ENCODE data around the gene SLIT1.

The SLIT1 gene

GRCh38 chr10:97032624-97033023 is 153.1 kb downstream of the SLIT1 start:
- H3K79me2 ChIP-seq = no peaks in the 10 kb centered on the region
- H3K9me3 ChIP-seq (ENCODE audit: control insufficient read depth, low read length) = no peaks in the 10 kb centered on the region
- H3K4me3 ChIP-seq (ENCODE audit: low read depth, low read length) = no peak overlapping the region
- TF ChIP-seq CTCF (IDR thresholded peaks at IDR 0.05) = no peak
- no peak overlapping the region for H3K4me2 ChIP-seq (ENCODE audit: low read length)
- H3K4me1 ChIP-seq = no peaks in the 10 kb centered on the region
- H3K27me3 ChIP-seq (ENCODE audit: control insufficient read depth, insufficient read depth, low read length) = no peaks in the 10 kb centered on the region
- no peaks in the 10 kb centered on the region for H3K36me3 ChIP-seq (ENCODE audit: control insufficient read depth, insufficient read depth, low read length)
- H3K27ac ChIP-seq = no peak overlapping the region
- no peak overlapping the region for H2AFZ ChIP-seq
- H3K9ac ChIP-seq = no peak overlapping the region

GRCh38 chr10:97031459-97031858 is 154.3 kb downstream of the SLIT1 start:
- Histone ChIP-seq H3K27ac (no peak overlapping the region), H3K36me3 (ENCODE audit: control insufficient read depth, insufficient read depth, low read length) (no peaks in the 10 kb centered on the region), H3K9ac (no peak overlapping the region), H3K27me3 (ENCODE audit: control insufficient read depth, insufficient read depth, low read length) (no peaks in the 10 kb centered on the region), H3K79me2 (no peaks in the 10 kb centered on the region), H3K4me3 (ENCODE audit: low read depth, low read length) (no peak overlapping the region), H3K4me2 (ENCODE audit: low read length) (no peak overlapping the region), H3K4me1 (no peaks in the 10 kb centered on the region), H3K9me3 (ENCODE audit: control insufficient read depth, low read length) (no peaks in the 10 kb centered on the region), H2AFZ (no peak overlapping the region)
- no peak for TF ChIP-seq CTCF (IDR thresholded peaks at IDR 0.05)

- no peaks in the 10 kb centered on the region for H3K9me3 ChIP-seq (ENCODE audit: control insufficient read depth, low read length)
- H3K4me1 ChIP-seq = no peaks in the 10 kb centered on the region
- no peak for TF ChIP-seq CTCF (IDR thresholded peaks at IDR 0.05)
- H3K4me2 ChIP-seq (ENCODE audit: low read length) = no peak overlapping the region
- no peaks in the 10 kb centered on the region for H3K36me3 ChIP-seq (ENCODE audit: control insufficient read depth, insufficient read depth, low read length)
- H3K27me3 ChIP-seq (ENCODE audit: control insufficient read depth, insufficient read depth, low read length) = no peaks in the 10 kb centered on the region
- no peak overlapping the region for H3K27ac ChIP-seq
- no peak overlapping the region for H3K4me3 ChIP-seq (ENCODE audit: low read depth, low read length)
- no peak overlapping the region for H3K9ac ChIP-seq
- no peak overlapping the region for H2AFZ ChIP-seq
- H3K79me2 ChIP-seq = no peaks in the 10 kb centered on the region
Measured at GRCh38 chr10:97030894-97031293, 154.9 kb downstream of the SLIT1 start.

- Histone ChIP-seq H3K9ac (no peak overlapping the region), H3K4me3 (ENCODE audit: low read depth, low read length) (no peak overlapping the region), H3K4me2 (ENCODE audit: low read length) (no peak overlapping the region), H3K9me3 (ENCODE audit: control insufficient read depth, low read length) (no peaks in the 10 kb centered on the region), H2AFZ (no peak overlapping the region), H3K4me1 (no peaks in the 10 kb centered on the region), H3K79me2 (no peaks in the 10 kb centered on the region), H3K27me3 (ENCODE audit: control insufficient read depth, insufficient read depth, low read length) (no peaks in the 10 kb centered on the region), H3K27ac (no peak overlapping the region), H3K36me3 (ENCODE audit: control insufficient read depth, insufficient read depth, low read length) (no peaks in the 10 kb centered on the region)
- no peak for TF ChIP-seq CTCF (IDR thresholded peaks at IDR 0.05)
Measured at GRCh38 chr10:97029271-97029670, 156.5 kb downstream of the SLIT1 start.

- Histone ChIP-seq H2AFZ (no peak overlapping the region), H3K4me3 (ENCODE audit: low read depth, low read length) (no peak overlapping the region), H3K27me3 (ENCODE audit: control insufficient read depth, insufficient read depth, low read length) (no peaks in the 10 kb centered on the region), H3K4me1 (no peaks in the 10 kb centered on the region), H3K36me3 (ENCODE audit: control insufficient read depth, insufficient read depth, low read length) (no peaks in the 10 kb centered on the region), H3K9me3 (ENCODE audit: control insufficient read depth, low read length) (no peaks in the 10 kb centered on the region), H3K27ac (no peak overlapping the region), H3K4me2 (ENCODE audit: low read length) (no peak overlapping the region), H3K9ac (no peak overlapping the region), H3K79me2 (no peaks in the 10 kb centered on the region)
- TF ChIP-seq CTCF (IDR thresholded peaks at IDR 0.05) = no peak
Measured at GRCh38 chr10:97028832-97029178, 157.0 kb downstream of the SLIT1 start.
